Breast epithelium (tissue), 4 donors: ENCODE results near the gene PTPRK. TPM values are rescaled to one million over a fixed set of nuclear protein-coding genes. Genes with fewer than 3 reads are reported as not detected.

Experiments used
- DNase-seq, 2 donors: peaks; one replicate each; pipeline ENCODE4 v3.0.0-alpha.2; 2019; ENCODE audit warnings: low spot score in 2 of 2
- H3K27ac ChIP-seq, 2 donors: fragments of 200-600 bp; sonication (generic) in 1 of 2; one replicate each; pipeline ENCODE4 v1.5.1; 2016 to 2019; ENCODE audit warnings: mild to moderate bottlenecking in 1 of 2
- H3K27me3 ChIP-seq, 2 donors: fragments of 200-600 bp; sonication (generic) in 1 of 2; one replicate each; pipeline versions ENCODE4 v1.5.1 to v1.6.0; 2017 to 2019; ENCODE audit warnings: control low read depth in 1 of 2, mild to moderate bottlenecking in 1 of 2
- H3K36me3 ChIP-seq: fragments of 200-600 bp; one replicate; pipeline ENCODE4 v1.5.1; 2019
- H3K4me1 ChIP-seq, 2 donors: fragments of 200-600 bp; sonication (generic); one replicate each; pipeline ENCODE4 v1.5.1; 2016 to 2019; ENCODE audit warnings: control low read depth in 1 of 2
- H3K4me3 ChIP-seq, 3 donors: fragments of 200-600 bp; sonication (generic); 1 replicate in 2 of 3; 2 replicates in 1 of 3; pipeline ENCODE4 v1.5.1; 2016 to 2019; ENCODE audit warnings: mild to moderate bottlenecking in 3 of 3, moderate library complexity in 2 of 3
- H3K9me3 ChIP-seq, 2 donors: fragments of 200-600 bp; sonication (generic) in 1 of 2; one replicate each; pipeline ENCODE4 v1.5.1; 2016 to 2019; ENCODE audit warnings: control low read depth in 1 of 2
- POLR2A ChIP-seq: fragments of 450-650 bp; IDR thresholded peaks from one replicate; pipeline ENCODE4 v1.6.1; 2016; ENCODE audit warnings: antibody characterized with exemption, mild to moderate bottlenecking, moderate library complexity
- POLR2AphosphoS5 ChIP-seq, 3 donors: sonication (generic); formaldehyde crosslinking; IDR thresholded peaks; one replicate each; pipeline ENCODE4 v1.6.1; 2017; ENCODE audit warnings: antibody characterized with exemption in 3 of 3
- intact Hi-C: fragments of 100-400 bp; cut with DNase I; formaldehyde crosslinking; loops from one replicate; pipeline ENCODE4 v1.15.1; 2023; ENCODE audit warnings: low total_unique reads
- total RNA-seq, 3 donors: library from RNA; depleted of rRNA; stranded (reverse); fragments of >200 nt; gene quantifications; one replicate each; pipeline ENCODE4 v1.1.0, GENCODE V29; 2016
- TF ChIP-seq, protein P1 (sequence below), 3 donors: fragments of 450-650 bp; IDR thresholded peaks; one replicate each; pipeline ENCODE4 v1.5.1; 2016 to 2017; ENCODE audit warnings: antibody characterized with exemption in 3 of 3, mild to moderate bottlenecking in 3 of 3, moderate library complexity in 3 of 3

PTPRK gene
- total RNA-seq, 3 donors from 2014 or later, result 29.1 to 134 (median 77.0) TPM

DNA sequence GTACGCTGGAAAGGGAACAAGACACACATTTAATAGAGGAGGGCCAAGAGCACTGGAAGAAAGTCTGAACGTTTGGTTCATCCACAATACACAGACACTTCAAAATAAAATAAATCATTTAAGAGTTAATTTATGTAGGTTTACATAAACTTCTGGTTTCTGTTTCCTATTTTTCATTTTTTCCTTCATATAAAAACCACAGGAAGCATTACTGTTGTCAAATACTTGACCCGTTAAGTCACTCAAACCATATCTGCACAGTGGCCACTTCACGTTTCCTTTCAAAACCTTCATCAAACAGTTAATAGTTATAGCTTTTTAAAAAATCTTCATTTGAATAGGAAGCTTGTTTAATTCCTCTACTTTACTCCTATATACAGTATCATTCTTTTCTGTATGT, 361.9 kb downstream of the PTPRK start:
- H3K9me3 ChIP-seq, result no peaks in the 10 kb centered on the region
- no peaks in the 10 kb centered on the region for H3K27me3 ChIP-seq
- no peak overlapping the region for H3K27ac ChIP-seq
- H3K36me3 ChIP-seq, result no peaks in the 10 kb centered on the region
- no peaks in the 10 kb centered on the region for H3K4me1 ChIP-seq
- no peak overlapping the region for H3K4me3 ChIP-seq
- DNase-seq, result no peak
- TF ChIP-seq, protein P1, sequence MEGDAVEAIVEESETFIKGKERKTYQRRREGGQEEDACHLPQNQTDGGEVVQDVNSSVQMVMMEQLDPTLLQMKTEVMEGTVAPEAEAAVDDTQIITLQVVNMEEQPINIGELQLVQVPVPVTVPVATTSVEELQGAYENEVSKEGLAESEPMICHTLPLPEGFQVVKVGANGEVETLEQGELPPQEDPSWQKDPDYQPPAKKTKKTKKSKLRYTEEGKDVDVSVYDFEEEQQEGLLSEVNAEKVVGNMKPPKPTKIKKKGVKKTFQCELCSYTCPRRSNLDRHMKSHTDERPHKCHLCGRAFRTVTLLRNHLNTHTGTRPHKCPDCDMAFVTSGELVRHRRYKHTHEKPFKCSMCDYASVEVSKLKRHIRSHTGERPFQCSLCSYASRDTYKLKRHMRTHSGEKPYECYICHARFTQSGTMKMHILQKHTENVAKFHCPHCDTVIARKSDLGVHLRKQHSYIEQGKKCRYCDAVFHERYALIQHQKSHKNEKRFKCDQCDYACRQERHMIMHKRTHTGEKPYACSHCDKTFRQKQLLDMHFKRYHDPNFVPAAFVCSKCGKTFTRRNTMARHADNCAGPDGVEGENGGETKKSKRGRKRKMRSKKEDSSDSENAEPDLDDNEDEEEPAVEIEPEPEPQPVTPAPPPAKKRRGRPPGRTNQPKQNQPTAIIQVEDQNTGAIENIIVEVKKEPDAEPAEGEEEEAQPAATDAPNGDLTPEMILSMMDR (IDR thresholded peaks at IDR 0.05), result no peak
- no peak for TF ChIP-seq POLR2A
- no peak for TF ChIP-seq POLR2AphosphoS5 (IDR thresholded peaks at IDR 0.05)
- intact Hi-C loops, result no loop called here

DNA sequence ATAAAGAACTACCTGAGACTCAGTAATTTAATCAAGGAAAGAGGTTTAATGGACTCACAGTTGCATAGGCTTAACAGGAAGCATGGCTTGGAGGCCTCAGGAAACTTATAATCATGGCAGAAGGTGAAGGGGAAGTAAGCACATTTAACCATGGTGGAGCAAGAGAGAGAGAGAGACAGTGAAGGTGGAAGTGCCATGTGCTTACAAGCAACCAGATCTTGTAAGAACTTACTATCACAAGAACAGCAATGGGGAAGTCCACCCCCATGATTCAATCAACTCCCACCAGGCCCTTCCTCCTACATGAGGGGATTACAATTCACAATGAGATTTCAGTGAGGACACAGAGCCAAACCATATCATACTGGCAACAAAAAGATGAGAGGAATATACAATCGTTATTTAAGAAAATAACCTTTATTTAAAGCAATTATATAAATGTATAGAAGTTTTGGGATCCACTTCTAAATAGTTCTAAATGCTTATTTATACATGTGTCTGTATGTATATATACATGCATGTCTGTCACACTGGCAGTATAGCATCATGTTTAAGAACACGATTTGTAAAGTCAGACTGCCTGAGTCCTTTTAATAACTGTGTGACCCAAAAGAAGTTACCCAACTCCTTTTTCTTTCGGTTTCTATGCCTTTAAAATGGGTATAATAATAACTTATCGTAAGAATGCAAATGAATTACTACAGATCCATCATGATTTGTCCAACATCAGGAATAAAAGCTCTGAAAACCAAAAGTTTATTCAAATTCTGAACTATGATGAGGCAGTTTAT, 363.9 kb downstream of the PTPRK start:
- H3K27me3 ChIP-seq, result no peaks in the 10 kb centered on the region
- H3K4me3 ChIP-seq, result no peak overlapping the region
- no peak overlapping the region for H3K27ac ChIP-seq
- no peaks in the 10 kb centered on the region for H3K36me3 ChIP-seq
- TF ChIP-seq, protein P1 (IDR thresholded peaks at IDR 0.05), result no peak
- TF ChIP-seq POLR2AphosphoS5 (IDR thresholded peaks at IDR 0.05), result no peak
- no peak for TF ChIP-seq POLR2A
- no peaks in the 10 kb centered on the region for H3K9me3 ChIP-seq
- intact Hi-C loops, result no loop called here
- H3K4me1 ChIP-seq, result no peaks in the 10 kb centered on the region
- DNase-seq, result no peak

DNA sequence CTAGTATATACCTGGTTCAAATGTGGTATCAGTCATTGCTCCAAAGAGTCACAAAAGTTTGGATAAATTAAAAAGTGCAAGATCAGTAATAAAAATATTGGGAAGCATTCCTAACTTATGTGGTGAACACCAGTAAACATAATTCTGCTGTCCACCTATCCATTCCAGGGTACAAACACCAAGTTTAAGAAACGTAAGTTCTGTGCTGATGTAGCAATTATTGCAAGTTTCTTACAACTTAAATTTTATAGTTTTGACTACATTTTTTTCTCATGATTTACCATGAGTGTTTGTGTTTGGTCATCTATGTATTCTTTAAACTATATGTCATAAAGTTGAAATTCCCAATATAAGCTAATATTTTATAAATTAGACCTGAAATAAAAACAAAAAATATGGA, 364.6 kb downstream of the PTPRK start:
- intact Hi-C loops, result no loop called here
- H3K4me3 ChIP-seq, result no peak overlapping the region

DNA sequence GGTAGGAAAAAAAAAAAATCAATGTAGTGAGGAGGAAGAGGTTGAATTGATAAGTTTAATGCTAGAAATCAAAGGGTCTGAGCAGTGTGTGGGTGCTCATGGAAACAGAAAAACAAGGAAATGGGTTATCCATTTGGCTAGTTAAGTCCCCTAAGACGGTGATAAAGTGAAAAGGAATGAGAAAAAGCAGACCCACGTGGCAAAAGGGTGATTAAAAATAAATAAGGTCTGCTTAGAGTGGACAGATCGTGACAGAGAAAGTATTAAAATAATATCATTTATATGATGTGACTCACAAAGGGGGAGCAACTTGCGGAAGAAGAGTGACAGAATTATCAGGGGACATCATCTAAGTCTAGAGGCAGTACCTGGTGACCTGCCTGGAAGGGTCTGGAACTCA, 367.8 kb downstream of the PTPRK start:
- intact Hi-C loops, result loop anchor here (5.0 kb wide), 1 partner anchor 300 kb away; no protein-coding TSS in a partner anchor
- TF ChIP-seq, protein P1 (IDR thresholded peaks at IDR 0.05), result no peak
- TF ChIP-seq POLR2A, result no peak
- H3K27me3 ChIP-seq, result no peaks in the 10 kb centered on the region
- H3K4me3 ChIP-seq, result no peak overlapping the region
- DNase-seq, result no peak
- H3K9me3 ChIP-seq, result no peaks in the 10 kb centered on the region
- no peaks in the 10 kb centered on the region for H3K4me1 ChIP-seq
- no peaks in the 10 kb centered on the region for H3K36me3 ChIP-seq
- no peak overlapping the region for H3K27ac ChIP-seq

More for the DNA sequence above, 364.6 kb downstream of the PTPRK start:
- no peaks in the 10 kb centered on the region for H3K27me3 ChIP-seq
- H3K36me3 ChIP-seq, result no peaks in the 10 kb centered on the region
- H3K4me1 ChIP-seq, result no peaks in the 10 kb centered on the region
- H3K9me3 ChIP-seq, result no peaks in the 10 kb centered on the region
- TF ChIP-seq, protein P1 (IDR thresholded peaks at IDR 0.05), result no peak
- no peak for TF ChIP-seq POLR2AphosphoS5 (IDR thresholded peaks at IDR 0.05)
- no peak for TF ChIP-seq POLR2A
- no peak for DNase-seq
- H3K27ac ChIP-seq, result no peak overlapping the region

DNA sequence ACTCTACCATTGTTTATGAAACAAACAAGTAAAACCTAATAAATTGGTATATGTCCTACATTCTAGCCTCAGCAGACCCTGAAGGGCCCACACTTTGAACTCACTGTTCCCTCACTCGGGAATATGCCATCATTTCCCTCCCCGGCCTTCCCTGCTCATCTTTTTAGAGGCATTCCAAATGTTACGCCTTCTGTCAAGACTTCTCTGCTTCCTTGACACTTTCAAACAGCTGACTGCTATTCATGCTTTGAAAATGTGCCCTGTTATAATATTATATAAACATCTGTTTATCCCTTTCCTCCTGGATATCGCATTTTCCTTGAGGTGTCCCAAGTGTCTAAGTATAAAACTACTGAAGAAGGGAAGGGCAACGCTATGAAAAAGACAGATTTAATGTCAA, 370.0 kb downstream of the PTPRK start:
- intact Hi-C loops, result loop anchor here (5.0 kb wide), 1 partner anchor 298 kb away; no protein-coding TSS in a partner anchor
- no peak overlapping the region for H3K4me3 ChIP-seq
- H3K4me1 ChIP-seq, result no peaks in the 10 kb centered on the region
- DNase-seq, result no peak
- no peak for TF ChIP-seq POLR2A
- no peak for TF ChIP-seq POLR2AphosphoS5 (IDR thresholded peaks at IDR 0.05)
- TF ChIP-seq, protein P1 (IDR thresholded peaks at IDR 0.05), result no peak
- no peaks in the 10 kb centered on the region for H3K36me3 ChIP-seq
- no peaks in the 10 kb centered on the region for H3K27me3 ChIP-seq
- H3K9me3 ChIP-seq, result no peaks in the 10 kb centered on the region
- no peak overlapping the region for H3K27ac ChIP-seq
